GM19099 (cell line): ENCODE results near the gene ATOH1.

Experiments
- POLR2A ChIP-seq: IDR thresholded peaks from 3 replicates; pipeline ENCODE4 v1.6.1; 2011; ENCODE audit warnings: low read depth; ENCODE audit not compliant: insufficient read length; ENCODE audit errors: extremely low read depth

ATOH1 gene

GRCh38 chr4:93870876-93871458, 42.4 kb downstream of the ATOH1 start:
- TF ChIP-seq POLR2A = no peak

GRCh38 chr4:93876754-93877153, 48.2 kb downstream of the ATOH1 start:
- no peak for TF ChIP-seq POLR2A

- no peak for TF ChIP-seq POLR2A
Observed at GRCh38 chr4:93878566-93878965, 50.0 kb downstream of the ATOH1 start.

- no peak for TF ChIP-seq POLR2A
Observed at GRCh38 chr4:93879919-93880318, 51.4 kb downstream of the ATOH1 start.
